ENCODE measurements around the gene IRGC.

DNA sequence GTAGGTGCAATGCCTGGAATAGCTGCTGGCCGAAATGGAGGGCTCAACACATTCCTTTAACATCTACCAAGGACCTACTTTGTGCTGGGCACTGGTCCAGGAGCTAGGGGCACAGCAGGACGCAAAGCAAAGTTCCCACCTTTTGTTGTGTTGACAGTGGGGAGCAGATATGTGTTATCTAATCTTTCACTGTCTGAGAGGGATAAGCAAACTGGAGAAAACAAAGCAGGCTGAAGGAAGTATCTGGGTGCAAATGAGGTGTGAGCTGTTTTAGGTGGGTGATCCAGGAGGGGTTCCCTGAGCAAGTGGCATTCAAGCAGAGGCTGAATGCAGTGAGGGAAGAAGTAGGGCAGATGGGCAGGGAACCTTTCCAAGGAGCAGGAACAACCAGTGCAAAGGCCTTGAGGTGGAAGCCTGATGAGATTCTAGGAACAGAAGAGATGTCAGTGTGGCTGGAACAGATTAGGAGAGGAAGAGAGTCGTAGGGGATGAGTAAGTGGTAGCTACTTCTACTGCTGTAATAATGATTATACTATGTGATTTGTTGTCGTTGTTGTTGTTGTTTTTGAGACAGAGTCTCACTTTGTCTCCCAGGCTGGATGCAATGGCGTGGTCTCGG is 43.7 kb upstream of the IRGC start:
- TF ChIP-seq, protein P1, sequence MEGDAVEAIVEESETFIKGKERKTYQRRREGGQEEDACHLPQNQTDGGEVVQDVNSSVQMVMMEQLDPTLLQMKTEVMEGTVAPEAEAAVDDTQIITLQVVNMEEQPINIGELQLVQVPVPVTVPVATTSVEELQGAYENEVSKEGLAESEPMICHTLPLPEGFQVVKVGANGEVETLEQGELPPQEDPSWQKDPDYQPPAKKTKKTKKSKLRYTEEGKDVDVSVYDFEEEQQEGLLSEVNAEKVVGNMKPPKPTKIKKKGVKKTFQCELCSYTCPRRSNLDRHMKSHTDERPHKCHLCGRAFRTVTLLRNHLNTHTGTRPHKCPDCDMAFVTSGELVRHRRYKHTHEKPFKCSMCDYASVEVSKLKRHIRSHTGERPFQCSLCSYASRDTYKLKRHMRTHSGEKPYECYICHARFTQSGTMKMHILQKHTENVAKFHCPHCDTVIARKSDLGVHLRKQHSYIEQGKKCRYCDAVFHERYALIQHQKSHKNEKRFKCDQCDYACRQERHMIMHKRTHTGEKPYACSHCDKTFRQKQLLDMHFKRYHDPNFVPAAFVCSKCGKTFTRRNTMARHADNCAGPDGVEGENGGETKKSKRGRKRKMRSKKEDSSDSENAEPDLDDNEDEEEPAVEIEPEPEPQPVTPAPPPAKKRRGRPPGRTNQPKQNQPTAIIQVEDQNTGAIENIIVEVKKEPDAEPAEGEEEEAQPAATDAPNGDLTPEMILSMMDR (IDR thresholded peaks at IDR 0.05; ENCODE audit: insufficient read depth, low read length, poor library complexity, severe bottlenecking) = no peak
- no peak for TF ChIP-seq EZH2phosphoT487 (conservative IDR thresholded peaks at IDR 0.05; ENCODE audit: low read length)

All from SU-DHL-6 (cell line).